HUDEP-2 (cell line): ENCODE results near the gene NDUFS1.

Source experiments
- DNase-seq, 76 experiments: peaks; one replicate each; lab custom pipeline; 2025; ENCODE audit not compliant: unreplicated experiment in 76 of 76; lab: John Stamatoyannopoulos, UW

The NDUFS1 gene

DNA sequence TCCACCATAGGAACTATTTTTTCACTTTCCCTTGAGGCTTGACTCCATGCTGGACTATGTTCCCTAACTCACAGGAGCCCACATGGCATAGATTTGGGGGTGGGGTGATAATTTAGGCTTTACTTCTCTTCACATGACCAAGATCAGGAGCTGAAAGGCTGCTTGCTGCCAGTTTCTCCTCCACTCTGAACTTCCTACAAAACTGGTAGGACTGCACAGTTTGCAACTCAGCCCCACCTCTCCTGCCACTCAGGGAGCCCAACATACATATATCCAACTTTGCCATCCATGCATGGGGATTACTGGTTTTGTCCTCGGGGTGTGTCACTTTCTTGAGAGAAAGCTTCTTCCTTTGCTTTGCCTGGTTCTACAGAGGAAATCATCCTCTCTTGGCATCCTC, 87.4 kb downstream of the NDUFS1 start:
- DNase-seq = peak in 2 of 76 experiments; percentile 11 to 12

GRCh38 chr2:206069417-206069816, 89.8 kb downstream of the NDUFS1 start:
- DNase-seq = peak in 25 of 76 experiments; percentile 5 to 74 (median 24)

DNA sequence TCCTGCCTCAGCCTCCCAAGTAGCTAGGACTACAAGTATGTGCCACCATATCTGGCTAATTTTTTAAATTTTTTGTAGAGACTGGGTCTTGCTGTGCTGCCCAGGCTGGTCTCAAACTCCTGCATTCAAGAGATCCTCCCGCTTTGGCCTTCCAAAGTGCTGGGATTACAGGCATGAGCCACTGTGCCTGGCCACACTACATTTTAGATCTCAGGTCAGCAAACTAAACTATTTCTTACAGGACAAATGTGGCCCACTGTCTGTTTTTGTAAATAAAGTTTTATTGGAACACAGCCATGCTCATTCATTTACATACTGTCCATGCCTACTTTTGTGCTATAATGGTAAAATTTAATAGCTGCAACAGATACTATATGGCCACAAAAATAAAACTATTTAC, 91.0 kb downstream of the NDUFS1 start:
- DNase-seq = no peak
